T-helper 1 cell (primary cell): ENCODE results near the gene MAP7.

Source experiments
- DNase-seq, 5 donors: peaks; one replicate each; pipeline ENCODE4 v3.0.0-alpha.2; 2012 to 2020

MAP7 gene

GRCh38 chr6:136527831-136528230 lies 22.4 kb downstream of the MAP7 start:
- DNase-seq, result no peak

- DNase-seq, result no peak
These were observed 23.3 kb downstream of the MAP7 start for GRCh38 chr6:136526937-136527336.

GRCh38 chr6:136526196-136526930 lies 23.9 kb downstream of the MAP7 start:
- DNase-seq, result peak in 1 of 5 donors; percentile 61

GRCh38 chr6:136525586-136526195 lies 24.5 kb downstream of the MAP7 start:
- DNase-seq, result no peak

DNA sequence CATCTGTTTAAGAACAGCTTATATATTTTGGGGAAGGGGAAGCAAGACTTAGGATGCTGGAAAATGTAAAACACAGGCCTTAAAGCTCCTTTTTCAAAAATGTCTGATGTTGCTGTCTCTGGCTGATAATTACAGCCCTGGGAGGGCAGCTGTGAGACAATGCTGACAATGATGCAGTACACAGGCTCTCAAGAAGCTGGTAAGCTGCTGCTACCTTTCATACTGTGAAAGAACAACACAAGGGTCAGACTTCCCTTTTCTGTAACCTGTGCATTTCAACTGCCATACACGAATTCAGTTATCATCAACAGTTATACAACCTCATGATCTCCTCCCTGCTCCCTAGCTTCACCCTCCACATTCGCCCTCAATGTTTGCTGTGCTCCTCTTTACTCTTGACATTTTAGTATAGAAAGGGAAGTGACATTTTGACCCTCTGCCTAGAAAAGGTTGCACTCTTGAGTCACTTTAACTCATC lies 25.2 kb downstream of the MAP7 start:
- no peak for DNase-seq

GRCh38 chr6:136524339-136524935 lies 25.8 kb downstream of the MAP7 start:
- no peak for DNase-seq

DNA sequence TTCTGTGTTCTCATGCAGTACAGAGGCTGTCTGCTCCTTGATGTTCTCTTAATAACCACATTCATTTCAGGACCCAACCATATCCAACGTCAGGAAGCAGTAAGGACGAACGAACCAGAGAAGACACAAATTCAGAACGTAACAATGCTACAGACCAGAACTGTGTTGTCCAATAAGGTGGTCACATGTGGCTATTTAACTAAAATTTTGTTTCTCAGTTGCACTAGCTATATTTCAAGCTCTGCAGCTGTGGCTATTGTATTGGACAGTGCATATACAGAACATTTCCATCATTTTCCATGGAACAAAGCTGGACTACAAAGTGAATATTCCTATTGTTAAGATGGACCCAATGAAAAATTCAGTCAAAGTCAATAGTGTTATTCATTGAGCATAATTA lies 27.0 kb downstream of the MAP7 start:
- no peak for DNase-seq

- no peak for DNase-seq
These were observed 27.6 kb downstream of the MAP7 start for GRCh38 chr6:136522636-136523035.

- no peak for DNase-seq
These were observed 28.3 kb downstream of the MAP7 start for GRCh38 chr6:136521911-136522310.

GRCh38 chr6:136521427-136521826 lies 28.8 kb downstream of the MAP7 start:
- DNase-seq, result no peak

GRCh38 chr6:136520517-136520916 lies 29.7 kb downstream of the MAP7 start:
- no peak for DNase-seq

GRCh38 chr6:136517582-136517981 lies 32.6 kb downstream of the MAP7 start:
- no peak for DNase-seq

DNA sequence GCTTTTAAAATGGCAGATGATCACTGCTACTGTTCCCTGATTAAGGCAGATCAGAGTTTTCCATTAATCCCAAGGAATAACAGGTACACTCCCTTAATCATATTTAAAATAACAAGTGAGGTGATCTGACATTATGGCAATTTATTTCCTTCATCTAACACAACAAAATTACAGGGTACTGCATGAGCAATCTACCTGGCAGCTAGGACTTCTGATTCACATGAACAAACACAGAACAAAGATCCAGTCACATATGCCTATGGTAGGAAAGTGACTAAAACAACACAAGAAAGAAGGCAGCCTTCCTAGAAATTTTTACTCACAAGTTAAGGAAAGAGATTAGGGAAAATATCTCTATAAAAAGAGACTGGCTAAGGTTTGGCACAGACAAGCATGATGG lies 33.2 kb downstream of the MAP7 start:
- DNase-seq, result no peak

- no peak for DNase-seq
These were observed 35.6 kb downstream of the MAP7 start for GRCh38 chr6:136514591-136514990.

DNA sequence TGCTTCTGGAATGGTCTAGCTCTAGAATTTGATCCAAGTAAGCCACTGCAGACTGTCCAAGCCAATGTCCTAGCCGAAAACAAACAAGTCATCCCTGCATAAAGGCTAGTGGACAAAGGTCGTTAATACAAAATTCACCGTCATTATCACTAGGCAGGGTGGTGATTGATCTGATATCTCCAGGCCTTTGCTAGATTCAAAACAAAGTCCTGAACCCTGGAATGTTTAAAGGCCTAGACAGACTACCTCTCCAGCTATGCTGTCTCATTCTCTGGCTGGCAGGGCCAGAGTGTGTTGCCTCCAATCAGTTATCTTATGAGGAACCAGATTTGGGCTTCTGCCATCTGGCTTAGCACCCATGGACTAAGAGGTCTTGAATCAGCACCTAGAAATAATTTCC lies 38.3 kb downstream of the MAP7 start:
- DNase-seq, result no peak

- no peak for DNase-seq
These were observed 38.8 kb downstream of the MAP7 start for GRCh38 chr6:136511397-136511796.

DNA sequence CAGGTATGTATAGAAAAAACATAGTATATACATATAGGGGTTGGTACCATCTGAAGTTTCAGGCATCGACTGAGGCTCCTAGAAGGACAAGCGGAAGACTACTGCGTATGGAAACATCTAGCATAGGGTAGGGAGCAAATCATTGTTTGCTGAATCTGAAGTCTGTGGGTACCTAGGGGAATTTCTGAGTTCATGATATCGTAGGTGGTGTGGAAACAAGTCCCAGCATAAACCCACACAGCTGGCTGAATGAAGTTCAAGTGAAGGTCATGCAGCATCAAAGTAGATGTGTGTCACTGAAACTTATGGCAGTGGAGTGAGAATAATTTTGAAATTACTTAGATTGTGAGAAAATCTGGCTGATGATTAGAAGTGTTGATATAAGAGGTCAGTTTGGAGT lies 39.4 kb downstream of the MAP7 start:
- DNase-seq, result no peak

DNA sequence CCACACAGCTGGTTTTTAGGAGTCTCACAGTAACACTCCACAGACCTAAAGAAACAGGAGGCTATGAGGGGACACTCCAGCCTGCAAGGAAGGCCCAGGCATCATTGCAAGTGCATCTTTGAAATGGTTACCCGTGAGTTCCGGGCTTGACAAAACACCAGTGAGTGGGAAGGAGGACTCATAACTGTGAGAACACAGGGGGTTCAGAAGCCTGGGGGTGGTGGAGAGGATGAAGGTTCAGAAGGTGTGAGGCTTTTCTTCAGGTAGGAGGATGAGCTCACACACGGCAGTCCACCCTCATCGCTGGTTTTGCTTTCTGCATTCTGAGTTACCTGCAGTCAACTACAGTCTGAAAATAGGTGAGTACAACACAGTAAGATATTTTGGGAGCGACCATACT lies 39.9 kb downstream of the MAP7 start:
- DNase-seq, result no peak

DNA sequence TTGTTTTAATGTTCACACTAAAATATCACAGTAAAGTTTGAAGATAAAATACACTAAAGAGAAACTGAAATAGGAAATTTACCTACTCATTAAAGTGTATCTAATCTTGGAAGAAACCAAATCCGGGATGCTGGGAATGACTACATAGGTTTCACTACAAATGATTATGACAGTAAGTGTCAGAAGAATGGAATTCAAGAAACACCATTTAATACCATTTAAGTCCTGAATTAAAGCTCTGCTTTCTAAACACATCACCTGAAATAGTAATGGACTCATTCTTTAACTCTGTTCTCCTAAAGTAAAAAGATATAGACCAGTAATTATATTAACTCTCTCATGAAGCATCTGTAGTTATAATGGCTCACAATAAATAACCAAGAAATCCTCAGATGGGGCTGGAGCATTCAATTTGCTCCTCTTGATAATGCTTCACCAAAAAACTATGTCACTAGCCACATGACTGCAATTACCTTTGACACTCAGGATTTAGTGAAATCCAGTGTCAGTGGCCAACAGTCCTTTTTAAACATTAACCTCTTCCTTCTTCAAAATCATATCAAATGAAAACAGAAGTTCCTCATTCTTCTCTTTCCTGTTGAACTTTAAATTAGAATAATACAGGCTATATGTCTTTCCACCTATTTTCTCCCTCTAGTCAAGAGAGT lies 41.4 kb downstream of the MAP7 start:
- no peak for DNase-seq

GRCh38 chr6:136506124-136506799 lies 44.0 kb downstream of the MAP7 start:
- no peak for DNase-seq

GRCh38 chr6:136503303-136504029 lies 46.8 kb downstream of the MAP7 start:
- no peak for DNase-seq

GRCh38 chr6:136502786-136503185 lies 47.4 kb downstream of the MAP7 start:
- no peak for DNase-seq
